MM.1S (cell line): Measurements from ENCODE around the gene LRRC4C.

Source experiments
- DNase-seq: peaks from one replicate; pipeline ENCODE4 v3.0.0-alpha.2; 2015
- H2AFZ ChIP-seq: fragments of 300-600 bp; sonication (generic); 2 replicates; pipeline ENCODE4 v1.6.0; 2016; ENCODE audit warnings: antibody characterized with exemption, low read length
- H3F3A ChIP-seq: fragments of 300-600 bp; sonication (generic); 2 replicates; pipeline ENCODE4 v1.6.1; 2016; ENCODE audit warnings: mild to moderate bottlenecking, antibody characterized with exemption, low read length, moderate library complexity, mixed read lengths; ENCODE audit not compliant: insufficient read depth
- H3K27ac ChIP-seq: fragments of 300-600 bp; sonication (generic); 2 replicates; pipeline ENCODE4 v1.5.1; 2016; ENCODE audit warnings: mild to moderate bottlenecking, low read length
- H3K27me3 ChIP-seq: fragments of 300-600 bp; sonication (generic); replicated peaks from 2 replicates; pipeline ENCODE4 v1.6.0; 2016; ENCODE audit warnings: low read length; ENCODE audit not compliant: insufficient read depth
- H3K36me3 ChIP-seq: fragments of 300-600 bp; sonication (generic); replicated peaks from 2 replicates; pipeline ENCODE4 v1.6.1; 2016; ENCODE audit warnings: mild to moderate bottlenecking, low read length, mixed read lengths; ENCODE audit not compliant: insufficient read depth
- H3K4me1 ChIP-seq: fragments of 300-600 bp; sonication (generic); 2 replicates; pipeline ENCODE4 v1.6.1; 2016; ENCODE audit warnings: low read length, mixed read lengths
- H3K4me2 ChIP-seq: fragments of 300-600 bp; sonication (generic); 2 replicates; pipeline ENCODE4 v1.6.0; 2016; ENCODE audit warnings: low read depth, low read length
- H3K4me3 ChIP-seq: fragments of 300-600 bp; sonication (generic); 2 replicates; pipeline ENCODE4 v1.5.1; 2016; ENCODE audit warnings: low read length, mixed read lengths
- H3K79me2 ChIP-seq: fragments of 300-600 bp; sonication (generic); 2 replicates; pipeline ENCODE4 v1.6.1; 2016; ENCODE audit warnings: mixed run types, low read length, mixed read lengths
- H3K9ac ChIP-seq: fragments of 300-600 bp; sonication (generic); 2 replicates; pipeline ENCODE4 v1.6.1; 2016; ENCODE audit warnings: low read length, mixed read lengths
- H3K9me2 ChIP-seq: fragments of 300-600 bp; sonication (generic); replicated peaks from 2 replicates; pipeline ENCODE4 v1.6.1; 2016; ENCODE audit warnings: mild to moderate bottlenecking, low read length, mixed read lengths; ENCODE audit not compliant: insufficient read depth
- H3K9me3 ChIP-seq: fragments of 300-600 bp; sonication (generic); replicated peaks from 2 replicates; pipeline ENCODE4 v1.6.1; 2016; ENCODE audit warnings: mild to moderate bottlenecking, low read length, mixed read lengths; ENCODE audit not compliant: insufficient read depth
- H4K20me1 ChIP-seq: fragments of 300-600 bp; sonication (generic); 2 replicates; pipeline ENCODE4 v1.6.1; 2016; ENCODE audit warnings: mild to moderate bottlenecking, low read length, moderate library complexity, mixed read lengths; ENCODE audit not compliant: insufficient read depth
- EZH2 ChIP-seq: fragments of 300-600 bp; sonication (generic); optimal IDR thresholded peaks from 2 replicates; pipeline ENCODE3; 2017; ENCODE audit warnings: low read depth, mild to moderate bottlenecking, antibody characterized with exemption, low read length, mixed read lengths
- EZH2phosphoT487 ChIP-seq: fragments of 300-600 bp; sonication (generic); IDR thresholded peaks from 2 replicates; pipeline ENCODE4 v1.6.1; 2018; ENCODE audit warnings: antibody characterized with exemption, low read length
- TF ChIP-seq, protein P1 (sequence below): fragments of 300-600 bp; sonication (generic); IDR thresholded peaks from 2 replicates; pipeline ENCODE4 v1.5.1; 2016; ENCODE audit warnings: antibody characterized with exemption, low read length, mixed read lengths

The LRRC4C gene

DNA sequence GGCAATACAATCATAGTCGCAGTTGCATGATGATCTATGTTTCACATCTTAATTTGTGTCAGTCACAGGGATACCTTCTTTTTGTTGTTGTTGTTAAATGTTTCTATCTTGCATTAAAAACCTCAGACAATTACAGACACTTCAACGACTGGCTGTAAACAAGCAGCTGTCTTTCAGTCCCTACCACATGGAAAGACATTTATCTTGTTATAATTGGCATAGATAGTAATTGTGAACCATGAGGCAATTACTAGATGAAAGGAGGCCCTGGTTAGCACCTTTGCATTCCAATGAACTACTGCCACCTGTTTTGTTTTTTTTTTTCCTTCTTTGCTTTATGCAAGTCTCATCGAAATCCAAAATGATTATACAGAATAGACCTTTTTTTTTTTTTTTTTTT, 416.8 kb downstream of the LRRC4C start:
- Histone ChIP-seq H3K4me2 (no peak overlapping the region), H3K27ac (no peak overlapping the region), H2AFZ (no peak overlapping the region), H3K79me2 (no peaks in the 10 kb centered on the region), H3K9me3 (no peaks in the 10 kb centered on the region), H3K9ac (no peak overlapping the region), H3K4me1 (0 out of 2 replicates have a peak, but pooled peaks cover 6% of the 10 kb centered on the region), H3K9me2 (no peaks in the 10 kb centered on the region), H3K4me3 (no peak overlapping the region), H3K27me3 (no peaks in the 10 kb centered on the region), H3K36me3 (no peaks in the 10 kb centered on the region), H3F3A (no peaks in the 10 kb centered on the region), H4K20me1 (no peaks in the 10 kb centered on the region)
- TF ChIP-seq EZH2phosphoT487 (no peak), EZH2 (no peak)
- TF ChIP-seq, protein P1, sequence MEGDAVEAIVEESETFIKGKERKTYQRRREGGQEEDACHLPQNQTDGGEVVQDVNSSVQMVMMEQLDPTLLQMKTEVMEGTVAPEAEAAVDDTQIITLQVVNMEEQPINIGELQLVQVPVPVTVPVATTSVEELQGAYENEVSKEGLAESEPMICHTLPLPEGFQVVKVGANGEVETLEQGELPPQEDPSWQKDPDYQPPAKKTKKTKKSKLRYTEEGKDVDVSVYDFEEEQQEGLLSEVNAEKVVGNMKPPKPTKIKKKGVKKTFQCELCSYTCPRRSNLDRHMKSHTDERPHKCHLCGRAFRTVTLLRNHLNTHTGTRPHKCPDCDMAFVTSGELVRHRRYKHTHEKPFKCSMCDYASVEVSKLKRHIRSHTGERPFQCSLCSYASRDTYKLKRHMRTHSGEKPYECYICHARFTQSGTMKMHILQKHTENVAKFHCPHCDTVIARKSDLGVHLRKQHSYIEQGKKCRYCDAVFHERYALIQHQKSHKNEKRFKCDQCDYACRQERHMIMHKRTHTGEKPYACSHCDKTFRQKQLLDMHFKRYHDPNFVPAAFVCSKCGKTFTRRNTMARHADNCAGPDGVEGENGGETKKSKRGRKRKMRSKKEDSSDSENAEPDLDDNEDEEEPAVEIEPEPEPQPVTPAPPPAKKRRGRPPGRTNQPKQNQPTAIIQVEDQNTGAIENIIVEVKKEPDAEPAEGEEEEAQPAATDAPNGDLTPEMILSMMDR: no peak
- DNase-seq: no peak

DNA sequence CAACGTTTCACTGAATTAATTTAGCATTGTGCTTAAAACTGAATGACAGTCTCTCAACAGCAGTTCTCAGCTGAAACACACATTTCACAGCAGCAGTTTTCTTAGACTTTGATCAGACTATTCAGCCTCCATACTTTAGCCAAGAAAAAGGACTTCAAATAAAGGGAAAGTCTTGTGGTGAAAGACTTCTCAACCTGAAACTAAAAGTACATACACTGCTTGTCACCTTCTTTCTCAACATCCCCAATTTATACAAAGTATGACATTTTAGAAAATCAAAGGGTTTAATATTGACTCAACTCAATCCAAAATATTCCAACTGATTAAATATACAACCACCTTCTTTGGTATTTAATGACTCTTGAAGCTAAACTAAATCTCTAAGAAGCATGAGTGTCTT, 419.0 kb downstream of the LRRC4C start:
- Histone ChIP-seq H3K4me3 (no peak overlapping the region), H3K9ac (no peak overlapping the region), H3K9me2 (no peaks in the 10 kb centered on the region), H3K9me3 (no peaks in the 10 kb centered on the region), H3F3A (no peaks in the 10 kb centered on the region), H3K4me1 (0 out of 2 replicates have a peak, but pooled peaks cover 6% of the 10 kb centered on the region), H3K27ac (no peak overlapping the region), H3K27me3 (no peaks in the 10 kb centered on the region), H3K36me3 (no peaks in the 10 kb centered on the region), H3K4me2 (no peak overlapping the region), H2AFZ (no peak overlapping the region), H4K20me1 (no peaks in the 10 kb centered on the region), H3K79me2 (no peaks in the 10 kb centered on the region)
- TF ChIP-seq EZH2 (no peak), EZH2phosphoT487 (no peak)
- TF ChIP-seq, protein P1: no peak
- no peak for DNase-seq

DNA sequence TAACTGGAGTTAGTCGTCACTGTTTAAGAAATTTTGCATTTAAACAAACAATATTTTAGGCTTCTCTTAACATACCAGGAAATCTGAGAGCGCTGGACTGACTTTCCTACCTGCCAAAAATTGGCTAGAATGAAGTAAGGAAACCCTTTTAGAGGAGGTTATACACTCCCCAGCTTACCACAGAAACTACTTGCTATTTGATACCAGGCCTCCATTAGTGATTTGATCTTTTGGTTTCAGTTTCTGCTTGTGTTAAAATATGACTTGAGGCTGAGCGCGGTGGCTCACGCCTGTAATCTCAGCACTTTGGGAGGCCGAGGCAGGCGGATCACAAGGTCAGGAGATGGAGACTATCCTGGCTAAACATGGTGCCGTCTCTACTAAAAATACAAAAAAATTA, 419.9 kb downstream of the LRRC4C start:
- Histone ChIP-seq H3F3A (no peaks in the 10 kb centered on the region), H4K20me1 (no peaks in the 10 kb centered on the region), H3K4me1 (0 out of 2 replicates have a peak, but pooled peaks cover 6% of the 10 kb centered on the region), H3K79me2 (no peaks in the 10 kb centered on the region), H3K27ac (no peak overlapping the region), H3K4me2 (no peak overlapping the region), H3K9me2 (no peaks in the 10 kb centered on the region), H3K9me3 (no peaks in the 10 kb centered on the region), H3K36me3 (no peaks in the 10 kb centered on the region), H3K27me3 (no peaks in the 10 kb centered on the region), H3K9ac (no peak overlapping the region), H2AFZ (no peak overlapping the region), H3K4me3 (no peak overlapping the region)
- no peak for TF ChIP-seq EZH2
- TF ChIP-seq EZH2phosphoT487: no peak
- TF ChIP-seq, protein P1: no peak
- peak; percentile 60 for DNase-seq
